IMR-90 (cell line): Measurements from ENCODE around the gene CALD1.

Experiments
- BHLHE40 ChIP-seq: fragments of 150-350 bp; IDR thresholded peaks from 2 replicates; pipeline ENCODE4 v1.6.1; 2016; ENCODE audit warnings: mild to moderate bottlenecking, low read depth, low read length
- CEBPB ChIP-seq: IDR thresholded peaks from 2 replicates; pipeline ENCODE4 v1.6.1; 2012; ENCODE audit warnings: low read depth, low read length, improper control_type of control experiment
- CHD1 ChIP-seq: IDR thresholded peaks from 2 replicates; pipeline ENCODE4 v1.6.1; 2012; ENCODE audit warnings: low read depth, low read length, improper control_type of control experiment
- MAZ ChIP-seq: IDR thresholded peaks from 2 replicates; pipeline ENCODE4 v1.6.1; 2012; ENCODE audit warnings: low read depth, mild to moderate bottlenecking, low read length, improper control_type of control experiment, moderate library complexity, borderline replicate concordance
- MXI1 ChIP-seq: IDR thresholded peaks from 2 replicates; pipeline ENCODE4 v1.6.1; 2012; ENCODE audit warnings: low read depth, mild to moderate bottlenecking, low read length, moderate library complexity, borderline replicate concordance
- NFE2L2 ChIP-seq: fragments of 150-350 bp; IDR thresholded peaks from 2 replicates; pipeline ENCODE4 v1.6.1; 2016; ENCODE audit warnings: low read depth, mild to moderate bottlenecking, low read length
- POLR2A ChIP-seq: IDR thresholded peaks from 2 replicates; pipeline ENCODE4 v1.6.1; 2012; ENCODE audit warnings: mild to moderate bottlenecking, low read depth, low read length
- RAD21 ChIP-seq: IDR thresholded peaks from 2 replicates; pipeline ENCODE4 v1.6.1; 2012; ENCODE audit warnings: low read length, improper control_type of control experiment
- SMC3 ChIP-seq: fragments of 150-350 bp; IDR thresholded peaks from 2 replicates; pipeline ENCODE4 v1.6.1; 2016; ENCODE audit warnings: low read depth, mild to moderate bottlenecking, antibody characterized with exemption, low read length, moderate library complexity
- TF ChIP-seq, protein P1 (sequence below): conservative IDR thresholded peaks from 2 replicates; pipeline ENCODE4 v1.5.1; 2012; ENCODE audit warnings: mild to moderate bottlenecking, low read depth, low read length, improper control_type of control experiment
- TF ChIP-seq, protein P2 (sequence below): fragments of 150-350 bp; IDR thresholded peaks from 2 replicates; pipeline ENCODE4 v1.6.1; 2017; ENCODE audit warnings: mild to moderate bottlenecking, antibody characterized with exemption, low read length, low read depth

- TF ChIP-seq POLR2A, result no peak
- TF ChIP-seq, protein P1, sequence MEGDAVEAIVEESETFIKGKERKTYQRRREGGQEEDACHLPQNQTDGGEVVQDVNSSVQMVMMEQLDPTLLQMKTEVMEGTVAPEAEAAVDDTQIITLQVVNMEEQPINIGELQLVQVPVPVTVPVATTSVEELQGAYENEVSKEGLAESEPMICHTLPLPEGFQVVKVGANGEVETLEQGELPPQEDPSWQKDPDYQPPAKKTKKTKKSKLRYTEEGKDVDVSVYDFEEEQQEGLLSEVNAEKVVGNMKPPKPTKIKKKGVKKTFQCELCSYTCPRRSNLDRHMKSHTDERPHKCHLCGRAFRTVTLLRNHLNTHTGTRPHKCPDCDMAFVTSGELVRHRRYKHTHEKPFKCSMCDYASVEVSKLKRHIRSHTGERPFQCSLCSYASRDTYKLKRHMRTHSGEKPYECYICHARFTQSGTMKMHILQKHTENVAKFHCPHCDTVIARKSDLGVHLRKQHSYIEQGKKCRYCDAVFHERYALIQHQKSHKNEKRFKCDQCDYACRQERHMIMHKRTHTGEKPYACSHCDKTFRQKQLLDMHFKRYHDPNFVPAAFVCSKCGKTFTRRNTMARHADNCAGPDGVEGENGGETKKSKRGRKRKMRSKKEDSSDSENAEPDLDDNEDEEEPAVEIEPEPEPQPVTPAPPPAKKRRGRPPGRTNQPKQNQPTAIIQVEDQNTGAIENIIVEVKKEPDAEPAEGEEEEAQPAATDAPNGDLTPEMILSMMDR, result no peak
- no peak for TF ChIP-seq SMC3
- TF ChIP-seq, protein P2, sequence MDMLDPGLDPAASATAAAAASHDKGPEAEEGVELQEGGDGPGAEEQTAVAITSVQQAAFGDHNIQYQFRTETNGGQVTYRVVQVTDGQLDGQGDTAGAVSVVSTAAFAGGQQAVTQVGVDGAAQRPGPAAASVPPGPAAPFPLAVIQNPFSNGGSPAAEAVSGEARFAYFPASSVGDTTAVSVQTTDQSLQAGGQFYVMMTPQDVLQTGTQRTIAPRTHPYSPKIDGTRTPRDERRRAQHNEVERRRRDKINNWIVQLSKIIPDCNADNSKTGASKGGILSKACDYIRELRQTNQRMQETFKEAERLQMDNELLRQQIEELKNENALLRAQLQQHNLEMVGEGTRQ, result no peak
- TF ChIP-seq BHLHE40, result no peak
- no peak for TF ChIP-seq NFE2L2
- no peak for TF ChIP-seq RAD21
- no peak for TF ChIP-seq CEBPB
- TF ChIP-seq CHD1, result no peak
- TF ChIP-seq MAZ, result no peak
- TF ChIP-seq MXI1, result no peak
These were observed 122.6 kb downstream of the CALD1 start for GRCh38 chr7:134902058-134902457.
